Stimulated activated CD4-positive, alpha-beta T cell treated with anti-CD3 and anti-CD28 coated beads, Interleukin-15, amount 100 ng/mL, for 24 hours (primary cell): ENCODE data around the gene GTF2H4.
"Not testable (repeated sequence)": the region's sequence is repeated elsewhere in the genome, so short reads cannot be mapped to it uniquely, and the experiment has no call there.

ENCODE experiments used
- DNase-seq: peaks from one replicate; pipeline ENCODE4 v3.0.0-alpha.2; 2020

GTF2H4 gene

GRCh38 chr6:30907758-30908591 lies at the start of gene GTF2H4:
TSS of gene GTF2H4 (plus strand) at chr6:30908207.
- DNase-seq: peak; percentile 97

DNA sequence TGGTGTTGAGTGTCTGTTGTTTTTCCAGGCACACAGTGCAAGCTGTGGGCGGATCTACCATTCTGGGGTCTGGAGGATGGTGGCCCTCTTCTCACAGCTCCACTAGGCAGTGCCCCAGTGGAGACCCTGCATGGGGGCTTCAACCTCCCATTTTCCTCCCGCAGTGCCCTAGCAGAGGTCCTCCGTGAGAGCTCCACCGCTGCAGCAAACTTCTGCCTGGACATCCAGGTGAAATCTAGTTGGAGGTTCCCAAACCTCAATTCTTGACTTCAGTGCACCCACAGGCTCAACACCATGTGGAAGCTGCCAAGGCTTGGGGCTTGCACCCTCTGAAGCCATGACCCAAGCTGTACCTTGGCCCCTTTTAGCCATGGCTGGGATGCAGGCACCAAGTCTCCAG lies 48.3 kb upstream of the GTF2H4 start:
- DNase-seq: not testable (repeated sequence)

- no peak for DNase-seq
Measured at GRCh38 chr6:30861257-30862048, 46.6 kb upstream of the GTF2H4 start.

DNA sequence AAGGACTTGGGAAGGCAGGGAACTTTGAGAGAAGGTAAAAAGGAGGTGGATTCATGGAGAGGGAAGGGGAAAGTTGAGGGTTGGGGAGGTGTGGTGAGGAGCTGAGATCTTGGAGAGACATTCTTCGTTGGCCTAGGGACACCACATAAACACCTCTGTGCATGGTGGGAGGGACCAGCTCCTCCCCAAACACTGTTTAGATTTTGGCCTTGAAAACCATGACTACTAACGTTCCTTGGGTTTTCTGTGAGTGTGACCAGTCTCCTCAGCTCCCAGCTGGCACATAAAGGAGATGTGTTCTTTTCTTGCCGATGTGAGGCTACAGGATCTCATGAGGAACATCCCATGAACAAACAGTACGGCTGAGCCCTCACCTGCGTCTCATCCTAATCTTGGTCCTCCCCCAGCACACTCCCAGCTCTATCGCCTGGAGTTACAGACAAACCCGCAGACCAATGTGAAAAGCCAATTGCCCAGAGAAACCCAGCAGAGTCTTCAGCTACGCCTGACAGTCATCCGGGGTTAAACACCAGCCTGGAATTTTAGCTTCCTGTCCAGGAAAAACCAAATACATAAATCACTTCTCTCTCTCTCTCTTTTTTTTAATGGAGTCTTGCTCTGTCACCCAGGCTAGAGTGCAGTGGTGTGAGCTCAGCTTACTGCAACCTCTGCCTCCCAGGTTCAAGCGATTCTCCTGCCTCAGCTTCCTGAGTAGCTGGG lies 45.7 kb upstream of the GTF2H4 start:
- no peak for DNase-seq

- no peak for DNase-seq
Measured at GRCh38 chr6:30864325-30864724, 43.7 kb upstream of the GTF2H4 start.

DNA sequence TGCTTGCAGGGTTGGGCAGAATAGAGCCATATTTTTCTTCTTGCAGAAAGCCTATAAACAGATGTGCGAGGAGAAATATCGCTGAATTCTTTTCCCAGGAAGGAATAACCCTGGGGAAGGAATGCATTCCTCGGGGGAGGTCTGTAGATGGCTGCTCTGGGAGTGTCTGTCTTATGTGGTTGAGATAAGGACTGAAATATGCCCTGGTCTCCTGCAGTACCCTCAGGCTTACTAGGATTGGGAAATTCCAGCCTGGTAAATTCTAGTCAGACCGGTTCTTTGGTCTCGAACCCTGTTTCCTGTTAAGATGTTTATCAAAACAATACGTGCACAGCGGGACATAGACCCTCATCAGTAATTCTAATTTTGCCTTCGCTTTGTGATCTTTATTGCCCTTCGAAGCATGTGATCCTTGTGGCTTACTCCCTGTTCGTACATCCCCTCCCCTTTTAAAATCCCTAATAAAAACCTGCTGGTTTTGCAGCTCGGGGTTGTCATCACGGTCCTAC lies 38.7 kb upstream of the GTF2H4 start:
- DNase-seq: not testable (repeated sequence)

DNA sequence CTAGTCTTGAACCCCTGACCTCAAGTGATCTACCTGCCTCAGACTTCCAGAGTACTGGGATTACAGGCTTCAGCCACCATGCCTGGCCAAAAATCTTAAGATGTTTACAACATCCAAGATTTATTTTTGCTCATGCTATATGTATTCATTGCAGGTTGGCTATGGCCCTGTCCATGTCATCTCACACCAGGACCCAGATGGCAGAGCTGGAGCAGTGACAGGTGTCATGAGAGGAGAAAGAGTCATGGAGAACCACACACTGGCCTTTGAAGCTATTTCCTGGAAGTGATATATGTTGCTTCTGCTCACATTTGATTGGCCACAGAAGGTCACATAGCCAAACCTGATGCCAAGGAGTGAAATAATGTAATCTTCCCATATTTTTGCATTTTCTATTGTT lies 37.5 kb upstream of the GTF2H4 start:
- DNase-seq: no peak

DNA sequence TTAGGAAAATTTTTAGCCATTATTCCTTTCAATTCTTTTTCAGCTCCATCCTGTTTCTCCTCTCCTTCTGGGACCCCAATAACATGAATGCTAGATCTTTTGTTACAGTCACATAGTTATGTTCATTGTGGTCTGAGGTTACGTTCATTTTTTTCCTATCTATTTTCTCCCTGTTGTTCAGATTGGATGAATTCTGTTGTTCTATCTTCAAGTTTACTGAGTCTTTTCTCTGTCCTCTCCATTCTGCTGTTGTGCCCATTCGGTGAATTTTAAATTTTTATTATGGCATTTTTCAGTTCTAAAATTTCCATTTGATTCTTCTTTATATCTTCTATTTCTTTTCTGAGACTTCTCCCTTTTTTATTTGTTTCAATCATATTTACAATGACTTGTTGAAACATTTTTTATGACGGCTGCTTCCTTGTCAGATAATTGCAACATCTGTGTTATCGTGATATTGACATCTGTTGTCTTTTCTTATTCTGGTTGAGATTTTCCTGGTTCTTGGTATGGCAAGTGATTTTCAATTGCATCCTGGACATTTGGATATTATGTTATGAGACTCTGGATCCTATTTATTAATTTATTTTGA lies 36.3 kb upstream of the GTF2H4 start:
- DNase-seq: no peak

DNA sequence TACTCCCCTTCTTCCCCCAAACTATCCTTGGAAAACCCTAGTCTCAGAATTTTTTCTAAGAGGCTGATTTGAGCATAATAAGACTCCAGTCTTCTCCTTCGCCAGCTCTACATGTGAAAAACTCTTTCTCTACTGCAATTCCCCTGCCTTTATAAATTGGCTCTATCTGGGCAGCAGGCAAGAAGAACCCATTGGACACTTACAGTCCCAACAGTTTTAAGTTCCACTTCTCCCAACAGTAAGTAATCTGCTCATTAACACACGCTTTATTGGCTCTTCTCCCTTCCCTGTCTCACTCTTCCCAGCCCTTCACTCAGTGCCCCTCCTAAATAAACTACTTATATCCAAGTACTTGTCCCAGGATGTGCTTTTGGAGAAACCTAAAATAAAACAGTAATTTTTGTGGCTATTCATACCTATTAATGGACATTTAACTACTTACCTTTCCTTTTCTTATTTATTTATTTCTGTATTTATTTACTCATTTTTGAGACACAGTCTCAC lies 34.8 kb upstream of the GTF2H4 start:
- DNase-seq: no peak

GRCh38 chr6:30873795-30874194 lies 34.2 kb upstream of the GTF2H4 start:
- not testable (repeated sequence) for DNase-seq

GRCh38 chr6:30875244-30876038 lies 32.6 kb upstream of the GTF2H4 start:
- DNase-seq: no peak

DNA sequence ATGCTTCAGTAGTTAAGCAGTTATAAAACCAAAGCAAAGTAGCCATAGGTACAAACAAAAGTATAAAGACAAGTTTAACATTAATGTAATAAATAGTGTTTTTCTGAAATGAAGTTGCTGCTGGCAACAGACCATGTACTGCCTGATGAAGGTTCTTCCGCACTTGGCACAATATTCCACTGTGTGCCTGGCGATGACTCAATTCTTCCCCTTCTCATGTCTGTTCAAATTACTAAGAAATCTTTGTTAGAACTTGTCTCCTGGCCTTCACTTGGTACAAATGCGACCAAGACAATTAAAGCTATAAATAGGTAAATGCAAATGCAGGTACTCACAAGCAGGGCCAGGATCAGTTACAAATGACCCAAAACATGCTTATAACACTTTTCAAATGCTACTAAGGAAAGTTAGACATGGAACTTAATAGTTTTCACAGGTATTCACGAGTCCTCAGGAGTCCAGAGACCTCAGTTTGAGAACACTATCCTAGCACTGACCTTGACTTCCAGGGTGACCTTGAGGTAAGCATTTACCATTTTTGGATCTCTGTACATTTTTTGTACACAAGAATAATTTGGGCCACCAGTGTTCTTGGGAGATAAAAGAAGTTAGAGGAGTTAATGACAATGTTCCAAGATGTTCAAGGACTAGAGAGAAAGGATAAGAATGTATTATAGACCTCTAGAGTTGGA lies 31.8 kb upstream of the GTF2H4 start:
- DNase-seq: peak; percentile 41

DNA sequence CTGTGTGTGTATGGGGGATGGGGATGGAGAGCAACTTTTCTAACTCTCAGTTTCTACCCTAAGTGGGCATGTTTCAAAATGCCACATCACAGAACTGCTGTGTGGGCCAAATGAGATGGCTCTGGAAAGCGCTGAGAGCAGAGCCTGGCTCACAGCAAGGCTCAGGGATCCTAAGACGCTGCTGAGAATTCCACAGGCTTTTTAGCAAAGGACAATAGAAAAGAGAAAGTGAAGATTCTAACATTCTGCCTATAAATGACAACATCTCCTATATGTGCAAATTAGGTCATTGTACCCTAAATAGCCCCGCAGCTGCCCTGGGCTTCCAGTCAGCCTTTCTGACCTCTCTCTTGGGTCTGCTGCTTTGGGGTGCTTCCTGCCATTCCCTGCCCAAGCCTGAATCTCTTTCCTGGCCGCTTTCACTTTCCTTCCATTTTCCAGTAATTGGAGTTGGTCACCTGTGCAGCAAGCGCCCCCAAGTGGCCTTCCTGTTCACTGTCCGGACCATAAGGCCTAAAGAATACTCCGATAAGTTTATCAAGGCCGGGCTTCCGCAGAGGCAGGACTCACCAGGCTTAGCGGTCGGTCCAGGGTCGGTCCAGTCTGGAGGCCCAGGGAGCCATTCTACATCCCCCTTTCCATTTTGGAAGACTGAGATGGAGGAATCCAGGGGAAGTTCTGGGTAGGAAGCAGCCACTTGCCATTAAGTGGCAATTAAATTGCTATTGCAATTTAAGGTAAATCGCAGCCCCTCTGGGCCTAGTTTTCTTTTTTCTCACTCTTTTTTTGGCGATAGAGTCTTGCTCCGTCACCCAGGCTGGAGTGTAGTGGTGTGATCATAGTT lies 30.4 kb upstream of the GTF2H4 start:
- DNase-seq: peak; percentile 85

DNA sequence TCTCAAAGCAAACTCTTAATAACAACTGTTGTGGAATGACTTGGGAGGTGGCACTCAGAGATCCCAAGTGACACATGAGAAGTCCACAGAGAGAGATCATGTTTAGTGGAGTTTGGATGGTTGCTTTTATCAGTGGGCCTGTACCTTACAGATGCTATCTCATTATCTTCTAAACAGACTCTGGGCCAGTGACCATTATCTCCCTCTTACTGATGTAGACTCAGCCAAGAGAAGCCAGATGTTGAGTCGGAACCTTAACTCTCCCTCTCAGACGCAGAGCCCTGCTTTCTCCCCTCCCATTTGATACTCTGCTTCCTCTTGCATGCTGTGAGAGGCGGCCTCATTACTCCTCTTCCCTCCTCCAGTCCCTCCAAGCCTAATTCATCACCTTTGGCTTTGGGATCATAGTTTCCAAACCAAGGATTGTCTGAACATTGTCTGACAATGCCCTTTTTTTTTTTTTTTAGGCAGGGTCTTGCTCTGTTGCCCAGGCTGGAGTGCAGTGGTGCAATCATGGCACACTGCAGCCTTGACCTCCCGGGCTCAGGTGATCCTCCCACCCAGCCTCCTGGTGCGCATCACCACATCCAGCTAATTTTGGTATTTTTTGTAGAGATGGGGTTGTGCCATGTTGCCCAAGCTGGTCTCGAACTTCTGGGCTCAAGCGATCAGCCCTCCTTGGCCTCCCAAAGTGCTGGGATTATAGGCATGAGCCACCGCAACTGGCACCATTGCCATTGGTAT lies 28.2 kb upstream of the GTF2H4 start:
- no peak for DNase-seq

GRCh38 chr6:30880698-30881252 lies 27.2 kb upstream of the GTF2H4 start:
- no peak for DNase-seq

GRCh38 chr6:30881392-30882203 lies 26.4 kb upstream of the GTF2H4 start:
- no peak for DNase-seq

DNA sequence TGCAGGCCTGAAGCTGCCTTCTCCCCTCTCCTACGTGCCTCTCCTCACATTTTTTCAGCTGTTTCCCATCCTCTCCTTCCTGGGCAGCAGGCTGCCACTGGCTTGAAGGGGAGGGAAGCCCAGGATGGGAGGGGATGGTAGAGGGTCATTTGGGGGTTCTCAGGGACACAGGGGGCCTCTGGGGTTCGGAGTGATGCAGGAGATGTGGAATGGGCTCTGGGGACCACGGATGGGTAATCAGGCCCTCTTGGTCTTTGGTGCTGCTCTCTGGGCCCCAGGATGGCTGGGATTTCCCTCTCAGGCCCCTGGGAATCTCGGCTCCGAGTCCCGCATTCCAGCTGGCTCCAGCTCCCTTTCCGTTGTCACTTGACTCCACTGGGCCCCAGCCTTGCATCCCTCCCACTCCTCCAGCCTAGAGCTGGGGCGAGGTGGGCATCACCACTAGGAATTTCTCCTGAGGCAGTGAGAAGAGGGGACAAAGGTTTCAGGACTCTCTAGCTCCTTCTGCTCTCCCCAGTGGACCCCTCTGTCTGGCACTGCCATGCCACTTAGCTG lies 25.7 kb upstream of the GTF2H4 start:
- DNase-seq: no peak
